Activated B cell treated with CpG ODN at 0.5 μM for 24 hours (primary cell): ENCODE measurements around the gene CKAP5. TPM values are rescaled to one million over a fixed set of nuclear protein-coding genes. Genes with fewer than 3 reads are reported as not detected.

Source experiments
- ATAC-seq: fragments of 200-7000 bp; cut with Tn5 transposase; one replicate; pipeline ENCODE4 v1.10.0; 2021; ENCODE audit warnings: low read depth, mild to moderate bottlenecking, moderate library complexity
- CTCF ChIA-PET: fragments of 350-600 bp; sonication (Branson Sonifier 250); formaldehyde crosslinking; loops from one replicate; lab custom pipeline; 2021; ENCODE audit warnings: antibody characterized with exemption; lab: Charles Lee
- POLR2A ChIA-PET: fragments of 350-600 bp; sonication (Branson Sonifier 250); formaldehyde crosslinking; loops from one replicate; lab custom pipeline; 2021; ENCODE audit warnings: antibody characterized with exemption; lab: Charles Lee
- DNase-seq: peaks from one replicate; pipeline ENCODE4 v3.0.0; 2022
- H3K27ac Mint-ChIP-seq: one replicate; pipeline ENCODE4 v1.8.0; 2020; ENCODE audit warnings: mixed read lengths
- H3K27me3 Mint-ChIP-seq: one replicate; pipeline ENCODE4 v1.8.0; 2021; ENCODE audit warnings: mixed read lengths
- H3K36me3 Mint-ChIP-seq: one replicate; pipeline ENCODE4 v1.8.0; 2021; ENCODE audit warnings: low read depth, mixed read lengths
- H3K4me1 Mint-ChIP-seq: one replicate; pipeline ENCODE4 v1.8.0; 2021; ENCODE audit warnings: mixed read lengths
- H3K4me3 Mint-ChIP-seq: one replicate; pipeline ENCODE4 v1.8.0; 2020; ENCODE audit warnings: mild to moderate bottlenecking, mixed read lengths
- H3K9me3 Mint-ChIP-seq: one replicate; pipeline ENCODE4 v1.8.0; 2020; ENCODE audit warnings: mixed read lengths
- intact Hi-C: fragments of 100-400 bp; cut with micrococcal nuclease; formaldehyde crosslinking; loops from one replicate; pipeline ENCODE4 v1.15.1; 2024
- total RNA-seq: library from RNA; stranded (reverse); gene quantifications from 2 replicates; pipeline ENCODE4 v1.2.3, GENCODE V29; 2022
- TF ChIP-seq, protein P1 (sequence below): fragments of 200-600 bp; IDR thresholded peaks from one replicate; pipeline ENCODE4 v1.8.0; 2022; ENCODE audit warnings: antibody characterized with exemption, mild to moderate bottlenecking

CKAP5 gene
- total RNA-seq, 1 donor from 2014 or later, result 50.4 TPM

DNA sequence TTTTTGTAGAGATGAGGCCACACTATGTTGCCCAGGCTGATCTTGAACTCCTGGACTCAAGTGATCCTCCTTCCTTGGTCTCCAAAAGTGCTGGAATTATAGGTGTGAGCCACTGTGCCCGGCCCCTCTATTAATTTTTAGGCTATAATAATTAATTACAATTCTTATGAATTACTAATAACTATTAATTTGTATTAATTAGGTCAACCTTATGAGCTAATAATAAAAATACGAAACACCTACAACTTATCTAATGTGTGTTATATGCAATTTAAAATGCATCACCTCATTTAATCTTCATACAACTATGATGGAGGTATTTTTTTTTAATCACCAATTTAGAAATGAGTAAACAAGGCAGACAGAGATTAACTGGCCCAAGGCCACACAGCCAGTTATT is 46.0 kb upstream of the CKAP5 start:
- TF ChIP-seq, protein P1, sequence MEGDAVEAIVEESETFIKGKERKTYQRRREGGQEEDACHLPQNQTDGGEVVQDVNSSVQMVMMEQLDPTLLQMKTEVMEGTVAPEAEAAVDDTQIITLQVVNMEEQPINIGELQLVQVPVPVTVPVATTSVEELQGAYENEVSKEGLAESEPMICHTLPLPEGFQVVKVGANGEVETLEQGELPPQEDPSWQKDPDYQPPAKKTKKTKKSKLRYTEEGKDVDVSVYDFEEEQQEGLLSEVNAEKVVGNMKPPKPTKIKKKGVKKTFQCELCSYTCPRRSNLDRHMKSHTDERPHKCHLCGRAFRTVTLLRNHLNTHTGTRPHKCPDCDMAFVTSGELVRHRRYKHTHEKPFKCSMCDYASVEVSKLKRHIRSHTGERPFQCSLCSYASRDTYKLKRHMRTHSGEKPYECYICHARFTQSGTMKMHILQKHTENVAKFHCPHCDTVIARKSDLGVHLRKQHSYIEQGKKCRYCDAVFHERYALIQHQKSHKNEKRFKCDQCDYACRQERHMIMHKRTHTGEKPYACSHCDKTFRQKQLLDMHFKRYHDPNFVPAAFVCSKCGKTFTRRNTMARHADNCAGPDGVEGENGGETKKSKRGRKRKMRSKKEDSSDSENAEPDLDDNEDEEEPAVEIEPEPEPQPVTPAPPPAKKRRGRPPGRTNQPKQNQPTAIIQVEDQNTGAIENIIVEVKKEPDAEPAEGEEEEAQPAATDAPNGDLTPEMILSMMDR, result no peak
- H3K27me3 Mint-ChIP-seq, result peaks cover 3% of the 10 kb centered on the region
- no peaks in the 10 kb centered on the region for H3K36me3 Mint-ChIP-seq
- ATAC-seq (no peak), DNase-seq (no peak)
- ChIA-PET POLR2A (no interaction called here), CTCF (interaction anchor here (1.1 to 4.5 kb wide), 2 partner anchors 261 to 269 kb away, joined by 3 to 27 read pairs; no protein-coding TSS in a partner anchor)
- intact Hi-C loops, result no loop called here
- no peaks in the 10 kb centered on the region for H3K9me3 Mint-ChIP-seq
- H3K4me1 Mint-ChIP-seq, result peaks cover 5% of the 10 kb centered on the region
- H3K4me3 Mint-ChIP-seq, result no peak overlapping the region
- H3K27ac Mint-ChIP-seq, result no peak overlapping the region

DNA sequence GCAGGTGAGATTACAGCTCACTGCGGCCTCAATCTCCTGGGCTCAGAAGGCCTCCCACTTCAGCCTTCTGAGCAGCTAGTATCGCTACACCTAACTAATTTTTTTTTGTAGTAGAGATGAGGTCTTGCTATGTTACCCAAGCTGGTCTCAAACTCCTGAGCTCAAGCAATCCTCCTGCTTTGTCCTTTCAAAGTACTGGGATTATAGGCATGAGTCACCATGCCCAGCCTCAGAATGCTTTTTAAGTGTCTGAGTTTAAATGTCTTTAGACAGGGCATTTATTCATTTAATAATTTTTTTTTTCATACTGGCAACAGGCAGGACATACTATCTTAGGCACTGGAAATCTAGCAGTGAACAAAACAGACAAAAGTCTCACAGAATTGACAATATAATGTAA is 44.6 kb upstream of the CKAP5 start:
- no peaks in the 10 kb centered on the region for H3K36me3 Mint-ChIP-seq
- no peak overlapping the region for H3K27ac Mint-ChIP-seq
- intact Hi-C loops, result no loop called here
- TF ChIP-seq, protein P1, result no peak
- ChIA-PET POLR2A (no interaction called here), CTCF (interaction anchor here (0.7 to 4.5 kb wide), 2 partner anchors 87 to 263 kb away, joined by 3 to 27 read pairs; no protein-coding TSS in a partner anchor)
- H3K9me3 Mint-ChIP-seq, result no peaks in the 10 kb centered on the region
- ATAC-seq (no peak), DNase-seq (no peak)
- H3K4me3 Mint-ChIP-seq, result no peak overlapping the region
- H3K27me3 Mint-ChIP-seq, result peaks cover 6% of the 10 kb centered on the region
- H3K4me1 Mint-ChIP-seq, result peaks cover 5% of the 10 kb centered on the region

DNA sequence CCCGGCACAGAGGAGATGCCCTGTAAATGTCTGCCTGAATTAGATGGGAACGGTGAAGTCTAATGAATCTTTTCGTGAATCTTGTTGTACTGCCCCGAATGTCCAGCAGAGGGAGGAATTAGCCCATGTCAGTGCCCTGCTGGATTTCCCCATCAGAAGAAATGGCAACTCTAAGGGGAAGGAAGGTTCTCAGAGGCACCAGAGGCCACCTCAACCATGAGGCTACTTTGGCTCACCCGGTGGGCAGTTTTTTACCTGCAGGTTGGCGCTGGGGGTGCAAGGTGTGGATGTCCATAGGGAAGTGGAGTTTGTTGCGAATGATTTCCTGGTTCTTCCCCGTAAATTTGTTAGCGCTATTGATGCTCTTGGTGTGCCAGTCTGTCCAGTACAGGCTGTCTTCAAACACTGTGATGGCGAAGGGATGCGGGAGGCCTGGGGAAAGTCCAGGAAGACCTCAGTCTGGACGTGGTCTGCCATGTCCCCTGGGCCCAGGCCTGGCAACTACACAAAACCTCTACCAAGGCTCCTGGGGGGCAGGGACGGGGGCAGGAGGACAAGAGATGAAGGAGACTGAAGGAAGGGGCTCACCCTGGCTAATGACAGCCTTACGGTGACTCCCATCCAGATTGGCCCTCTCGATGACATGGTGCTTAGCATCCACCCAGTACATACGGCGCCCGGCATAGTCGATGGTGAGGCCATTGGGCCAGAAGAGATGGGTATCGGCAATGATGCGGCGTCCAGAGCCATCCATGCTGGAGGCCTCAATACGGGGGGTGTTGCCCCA is 43.8 kb upstream of the CKAP5 start:
- Mint-ChIP-seq H3K4me1 (peaks cover 5% of the 10 kb centered on the region), H3K9me3 (no peaks in the 10 kb centered on the region), H3K27ac (no peak overlapping the region), H3K27me3 (peaks cover 6% of the 10 kb centered on the region), H3K4me3 (no peak overlapping the region), H3K36me3 (no peaks in the 10 kb centered on the region)
- TF ChIP-seq, protein P1, result peak; percentile 80
- ChIA-PET POLR2A (no interaction called here), CTCF (interaction anchor here (0.7 to 4.5 kb wide), 3 partner anchors 86 to 263 kb away, joined by 3 to 27 read pairs (median 21); no protein-coding TSS in a partner anchor)
- intact Hi-C loops, result loop anchor here (1.0 kb wide), 4 partner anchors 263 to 564 kb away; no protein-coding TSS in a partner anchor
- ATAC-seq, result peak; percentile 99
- DNase-seq, result peak; percentile 36

DNA sequence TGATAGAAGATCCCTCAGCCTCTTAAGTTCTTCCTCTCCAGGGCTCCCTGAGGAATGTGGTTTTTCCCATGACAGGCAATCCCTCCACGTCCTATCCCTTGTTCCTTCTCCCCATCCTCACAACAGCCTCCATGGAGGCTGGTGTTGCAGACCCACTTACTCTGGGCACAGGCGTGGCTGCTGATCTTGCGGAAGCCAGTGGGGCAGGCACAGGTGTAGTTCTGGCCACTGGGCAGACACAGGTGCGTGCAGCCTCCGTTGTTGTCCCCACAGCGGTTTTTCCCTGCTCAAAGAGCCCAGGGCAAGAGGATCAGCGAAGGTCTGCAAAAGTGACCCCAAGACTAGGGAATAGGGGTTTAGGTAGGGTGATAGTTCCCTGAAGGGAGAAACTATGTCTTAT is 43.2 kb upstream of the CKAP5 start:
- intact Hi-C loops, result loop anchor here (1.0 kb wide), 4 partner anchors 264 to 565 kb away; no protein-coding TSS in a partner anchor
- ChIA-PET CTCF (interaction anchor here (3.3 kb wide), 1 partner anchor 264 kb away, joined by 21 read pairs; no protein-coding TSS in a partner anchor), POLR2A (no interaction called here)
- peaks cover 6% of the 10 kb centered on the region for H3K27me3 Mint-ChIP-seq
- H3K36me3 Mint-ChIP-seq, result no peaks in the 10 kb centered on the region
- no peaks in the 10 kb centered on the region for H3K9me3 Mint-ChIP-seq
- ATAC-seq, result no peak
- peaks cover 5% of the 10 kb centered on the region for H3K4me1 Mint-ChIP-seq
- TF ChIP-seq, protein P1, result no peak
- DNase-seq, result no peak
- H3K4me3 Mint-ChIP-seq, result no peak overlapping the region
- no peak overlapping the region for H3K27ac Mint-ChIP-seq

DNA sequence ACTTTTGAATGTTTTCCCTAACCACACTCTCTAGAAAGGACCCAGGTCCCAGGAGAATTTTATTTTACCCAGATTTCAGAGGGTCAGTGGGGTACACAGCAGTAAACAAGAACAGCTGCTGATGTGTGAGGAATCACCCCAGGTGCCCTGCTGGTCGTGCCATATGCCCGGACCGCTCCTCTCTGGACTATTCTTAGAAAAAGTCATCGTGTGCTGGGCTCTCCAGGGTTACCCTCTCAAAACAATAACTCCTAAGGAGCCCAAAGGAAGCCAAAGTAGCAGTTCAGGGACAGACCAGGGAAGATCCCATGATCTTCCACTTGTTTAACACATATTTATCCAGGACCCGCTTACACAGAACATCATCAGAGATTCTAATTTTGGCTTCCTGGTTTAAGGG is 42.6 kb upstream of the CKAP5 start:
- intact Hi-C loops, result loop anchor here (1.0 kb wide), 4 partner anchors 265 to 566 kb away; no protein-coding TSS in a partner anchor

More for the DNA sequence above, 42.6 kb upstream of the CKAP5 start:
- POLR2A ChIA-PET, result no interaction called here
- DNase-seq (no peak), ATAC-seq (no peak)
- H3K4me3 Mint-ChIP-seq, result no peak overlapping the region
- H3K27me3 Mint-ChIP-seq, result peaks cover 6% of the 10 kb centered on the region
- H3K27ac Mint-ChIP-seq, result no peak overlapping the region
- CTCF ChIA-PET, result interaction anchor here (0.6 to 3.3 kb wide), 2 partner anchors 264 to 1276 kb away, joined by 3 to 21 read pairs; no protein-coding TSS in a partner anchor
- no peaks in the 10 kb centered on the region for H3K36me3 Mint-ChIP-seq
- H3K4me1 Mint-ChIP-seq, result peaks cover 5% of the 10 kb centered on the region
- H3K9me3 Mint-ChIP-seq, result no peaks in the 10 kb centered on the region
- TF ChIP-seq, protein P1, result no peak
